Esophagus muscularis mucosa (tissue), 4 donors: ENCODE measurements around the gene HINFP.

Source experiments
- EP300 ChIP-seq: sonication (generic); formaldehyde crosslinking; IDR thresholded peaks from one replicate; pipeline ENCODE4 v1.6.1; 2017; ENCODE audit warnings: antibody characterized with exemption
- POLR2A ChIP-seq: fragments of 450-650 bp; IDR thresholded peaks from one replicate; pipeline ENCODE4 v1.6.1; 2017; ENCODE audit warnings: antibody characterized with exemption, moderate library complexity, mild to moderate bottlenecking, low read depth
- POLR2AphosphoS5 ChIP-seq, 2 donors: sonication (generic); formaldehyde crosslinking; IDR thresholded peaks; one replicate each; pipeline ENCODE4 v1.6.1; 2017; ENCODE audit warnings: antibody characterized with exemption in 2 of 2
- TF ChIP-seq, protein P1 (sequence below), 3 experiments: fragments of 200-600 bp in 2 of 3; fragments of 450-650 bp in 1 of 3; sonication (generic) in 2 of 3; IDR thresholded peaks; one replicate each; pipeline ENCODE4 v1.5.1; 2017 to 2019; ENCODE audit warnings: antibody characterized with exemption in 3 of 3, mild to moderate bottlenecking in 2 of 3, moderate library complexity in 1 of 3

- TF ChIP-seq, protein P1, sequence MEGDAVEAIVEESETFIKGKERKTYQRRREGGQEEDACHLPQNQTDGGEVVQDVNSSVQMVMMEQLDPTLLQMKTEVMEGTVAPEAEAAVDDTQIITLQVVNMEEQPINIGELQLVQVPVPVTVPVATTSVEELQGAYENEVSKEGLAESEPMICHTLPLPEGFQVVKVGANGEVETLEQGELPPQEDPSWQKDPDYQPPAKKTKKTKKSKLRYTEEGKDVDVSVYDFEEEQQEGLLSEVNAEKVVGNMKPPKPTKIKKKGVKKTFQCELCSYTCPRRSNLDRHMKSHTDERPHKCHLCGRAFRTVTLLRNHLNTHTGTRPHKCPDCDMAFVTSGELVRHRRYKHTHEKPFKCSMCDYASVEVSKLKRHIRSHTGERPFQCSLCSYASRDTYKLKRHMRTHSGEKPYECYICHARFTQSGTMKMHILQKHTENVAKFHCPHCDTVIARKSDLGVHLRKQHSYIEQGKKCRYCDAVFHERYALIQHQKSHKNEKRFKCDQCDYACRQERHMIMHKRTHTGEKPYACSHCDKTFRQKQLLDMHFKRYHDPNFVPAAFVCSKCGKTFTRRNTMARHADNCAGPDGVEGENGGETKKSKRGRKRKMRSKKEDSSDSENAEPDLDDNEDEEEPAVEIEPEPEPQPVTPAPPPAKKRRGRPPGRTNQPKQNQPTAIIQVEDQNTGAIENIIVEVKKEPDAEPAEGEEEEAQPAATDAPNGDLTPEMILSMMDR (IDR thresholded peaks at IDR 0.05) = no peak
- TF ChIP-seq POLR2A (no peak), EP300 (no peak), POLR2AphosphoS5 (IDR thresholded peaks at IDR 0.05) (no peak)
Measured at GRCh38 chr11:119156496-119156895, 35.1 kb downstream of the HINFP start.
